Ramos (cell line): ENCODE results near the gene PRTFDC1.
"Not testable (repeated sequence)": the region's sequence is repeated elsewhere in the genome, so short reads cannot be mapped to it uniquely, and the experiment has no call there.

Experiments used
- in situ Hi-C: fragments of 300-500 bp; cut with MboI; formaldehyde crosslinking; loops from one replicate; pipeline ENCODE4 v1.14.3; 2022; ENCODE audit warnings: low sequenced_read_pairs; ENCODE audit not compliant: unreplicated experiment

Gene PRTFDC1

GRCh38 chr10:24952143-24952706 lies at the start of gene PRTFDC1:
Gene PRTFDC1 (minus strand): TSS chr10:24952606. CDS start chr10:24952575, 31 bp downstream.
- in situ Hi-C loops: no loop called here

- in situ Hi-C loops: no loop called here
Measured at GRCh38 chr10:24998044-24998443, 45.6 kb upstream of the PRTFDC1 start.

- in situ Hi-C loops: no loop called here
Measured at GRCh38 chr10:24995072-24995471, 42.7 kb upstream of the PRTFDC1 start.

- in situ Hi-C loops: no loop called here
Measured at GRCh38 chr10:24993237-24993958, 41.0 kb upstream of the PRTFDC1 start.

- in situ Hi-C loops: no loop called here
Measured at GRCh38 chr10:24992512-24993133, 40.2 kb upstream of the PRTFDC1 start.

GRCh38 chr10:24991298-24991697 lies 38.9 kb upstream of the PRTFDC1 start:
- in situ Hi-C loops: no loop called here

GRCh38 chr10:24989867-24990266 lies 37.5 kb upstream of the PRTFDC1 start:
- in situ Hi-C loops: no loop called here

GRCh38 chr10:24988831-24989640 lies 36.6 kb upstream of the PRTFDC1 start:
- in situ Hi-C loops: no loop called here

- in situ Hi-C loops: no loop called here
Measured at GRCh38 chr10:24984906-24985305, 32.5 kb upstream of the PRTFDC1 start.

- in situ Hi-C loops: no loop called here
Measured at GRCh38 chr10:24983946-24984345, 31.5 kb upstream of the PRTFDC1 start.

GRCh38 chr10:24983130-24983529 lies 30.7 kb upstream of the PRTFDC1 start:
- in situ Hi-C loops: no loop called here

GRCh38 chr10:24982319-24983112 lies 30.1 kb upstream of the PRTFDC1 start:
- in situ Hi-C loops: no loop called here

GRCh38 chr10:24981161-24981710 lies 28.8 kb upstream of the PRTFDC1 start:
- in situ Hi-C loops: no loop called here

GRCh38 chr10:24979685-24980084 lies 27.3 kb upstream of the PRTFDC1 start:
- in situ Hi-C loops: no loop called here

GRCh38 chr10:24974976-24975375 lies 22.6 kb upstream of the PRTFDC1 start:
- in situ Hi-C loops: no loop called here

GRCh38 chr10:24973163-24973562 lies 20.8 kb upstream of the PRTFDC1 start:
- in situ Hi-C loops: no loop called here

- in situ Hi-C loops: no loop called here
Measured at GRCh38 chr10:24971374-24971773, 19.0 kb upstream of the PRTFDC1 start.

GRCh38 chr10:24969841-24970281 lies 17.5 kb upstream of the PRTFDC1 start:
- in situ Hi-C loops: no loop called here

- in situ Hi-C loops: not testable (repeated sequence)
Measured at GRCh38 chr10:24968951-24969350, 16.5 kb upstream of the PRTFDC1 start.

- in situ Hi-C loops: no loop called here
Measured at GRCh38 chr10:24968349-24968748, 15.9 kb upstream of the PRTFDC1 start.
